H9 (cell line): ENCODE results near the gene TMTC3. TPM values are rescaled to one million over a fixed set of nuclear protein-coding genes. Genes with fewer than 3 reads are reported as not detected.

Source experiments
- DNase-seq: peaks from one replicate; pipeline ENCODE4 v3.0.0-alpha.2; 2017
- H2AFZ ChIP-seq: one replicate; pipeline ENCODE4 v1.6.1; 2013; ENCODE audit warnings: mild to moderate bottlenecking, low read length, control low read depth, moderate library complexity
- H2AK5ac ChIP-seq: 2 replicates; pipeline ENCODE4 v1.6.1; 2013; ENCODE audit warnings: low read length, control low read depth, mixed read lengths; ENCODE audit not compliant: insufficient read length
- H2BK120ac ChIP-seq: one replicate; pipeline ENCODE4 v1.6.1; 2013; ENCODE audit warnings: low read depth, mild to moderate bottlenecking, low read length, control low read depth, inconsistent platforms; ENCODE audit not compliant: poor library complexity, severe bottlenecking
- H2BK12ac ChIP-seq: 2 replicates; pipeline ENCODE4 v1.6.1; 2013; ENCODE audit warnings: low read length, control low read depth, mixed read lengths, low read depth; ENCODE audit not compliant: insufficient read length
- H2BK15ac ChIP-seq: 2 replicates; pipeline ENCODE4 v1.6.1; 2013; ENCODE audit warnings: low read depth, low read length, control low read depth
- H2BK20ac ChIP-seq: one replicate; pipeline ENCODE4 v1.6.1; 2013; ENCODE audit warnings: low read depth, mild to moderate bottlenecking, low read length, control low read depth, inconsistent platforms; ENCODE audit not compliant: poor library complexity, severe bottlenecking
- H2BK5ac ChIP-seq: 2 replicates; pipeline ENCODE4 v1.6.1; 2013; ENCODE audit warnings: low read length, control low read depth, mixed read lengths; ENCODE audit not compliant: insufficient read length
- H3K14ac ChIP-seq: 2 replicates; pipeline ENCODE4 v1.6.1; 2013; ENCODE audit warnings: low read length, control low read depth; ENCODE audit not compliant: insufficient read depth
- H3K18ac ChIP-seq: 2 replicates; pipeline ENCODE4 v1.6.1; 2013; ENCODE audit warnings: low read depth, mild to moderate bottlenecking, mixed read lengths, low read length, control low read depth; ENCODE audit not compliant: insufficient read length
- H3K23ac ChIP-seq: 2 replicates; pipeline ENCODE4 v1.6.1; 2013; ENCODE audit warnings: low read length, control low read depth, mixed read lengths, low read depth; ENCODE audit not compliant: insufficient read length
- H3K23me2 ChIP-seq: 2 replicates; pipeline ENCODE4 v1.6.1; 2013; ENCODE audit warnings: low read depth, mild to moderate bottlenecking, mixed read lengths, low read length, control low read depth; ENCODE audit not compliant: insufficient read length, poor library complexity, severe bottlenecking
- H3K27ac ChIP-seq: 2 replicates; pipeline ENCODE4 v1.5.1; 2013; ENCODE audit warnings: low read length, control low read depth, mixed read lengths, low read depth; ENCODE audit not compliant: insufficient read length
- H3K27me3 ChIP-seq: 2 replicates; pipeline ENCODE4 v1.6.1; 2013; ENCODE audit warnings: low read length, control low read depth, inconsistent platforms; ENCODE audit not compliant: insufficient read depth
- H3K4ac ChIP-seq: 2 replicates; pipeline ENCODE4 v1.6.1; 2013; ENCODE audit warnings: low read depth, mild to moderate bottlenecking, control low read depth, inconsistent platforms, low read length, moderate library complexity
- H3K4me1 ChIP-seq: 2 replicates; pipeline ENCODE4 v1.6.1; 2013; ENCODE audit warnings: low read length, control low read depth, inconsistent platforms; ENCODE audit not compliant: insufficient read depth
- H3K4me2 ChIP-seq: 2 replicates; pipeline ENCODE4 v1.6.1; 2013; ENCODE audit warnings: low read length, control low read depth, mixed read lengths; ENCODE audit not compliant: insufficient read length, insufficient read depth
- H3K56ac ChIP-seq: 2 replicates; pipeline ENCODE4 v1.6.1; 2013; ENCODE audit warnings: low read depth, mild to moderate bottlenecking, mixed read lengths, low read length, control low read depth; ENCODE audit not compliant: insufficient read length
- H3K79me1 ChIP-seq: 2 replicates; pipeline ENCODE4 v1.6.1; 2013; ENCODE audit warnings: low read depth, mild to moderate bottlenecking, moderate library complexity, low read length, control low read depth, inconsistent platforms; ENCODE audit not compliant: insufficient read depth, poor library complexity, severe bottlenecking
- H3K79me2 ChIP-seq: 2 replicates; pipeline ENCODE4 v1.6.1; 2013; ENCODE audit warnings: low read length, control low read depth, inconsistent platforms; ENCODE audit not compliant: insufficient read depth
- H3K9ac ChIP-seq: 2 replicates; pipeline ENCODE4 v1.6.1; 2013; ENCODE audit warnings: low read length, control low read depth, mixed read lengths; ENCODE audit not compliant: insufficient read length; ENCODE audit errors: extremely low read depth
- H3K9me3 ChIP-seq: one replicate; pipeline ENCODE4 v1.6.1; 2013; ENCODE audit warnings: low read depth, low read length, inconsistent platforms; ENCODE audit not compliant: control insufficient read depth
- H3T11ph ChIP-seq: one replicate; pipeline ENCODE4 v1.6.1; 2013; ENCODE audit warnings: mild to moderate bottlenecking, low read length, control low read depth, inconsistent platforms
- H4K20me1 ChIP-seq: one replicate; pipeline ENCODE4 v1.6.1; 2013; ENCODE audit not compliant: control insufficient read depth, insufficient read length, insufficient read depth
- H4K5ac ChIP-seq: 2 replicates; pipeline ENCODE4 v1.6.1; 2013; ENCODE audit warnings: low read depth, mild to moderate bottlenecking, mixed read lengths, low read length, control low read depth; ENCODE audit not compliant: insufficient read length
- H4K8ac ChIP-seq: replicated peaks from 2 replicates; pipeline ENCODE4 v1.6.1; 2013; ENCODE audit warnings: low read length, control low read depth, mixed read lengths, low read depth; ENCODE audit not compliant: insufficient read length
- H4K91ac ChIP-seq: 2 replicates; pipeline ENCODE4 v1.6.1; 2013; ENCODE audit warnings: low read depth, mild to moderate bottlenecking, moderate library complexity, mixed read lengths, low read length, control low read depth; ENCODE audit not compliant: insufficient read length
- H3K27ac Mint-ChIP-seq, 3 experiments: 2 replicates in 2 of 3; 3 replicates in 1 of 3; pipeline ENCODE4 v1.8.0; 2020 to 2021; ENCODE audit warnings: mixed read lengths in 3 of 3, mild to moderate bottlenecking in 1 of 3, moderate library complexity in 1 of 3
- H3K27me3 Mint-ChIP-seq: 2 replicates; pipeline ENCODE4 v1.8.0; 2021; ENCODE audit warnings: low read depth, mild to moderate bottlenecking, moderate library complexity, mixed read lengths
- H3K36me3 Mint-ChIP-seq, 3 experiments: 2 replicates in 2 of 3; 3 replicates in 1 of 3; pipeline ENCODE4 v1.8.0; 2020 to 2021; ENCODE audit warnings: low read depth in 3 of 3, mixed read lengths in 3 of 3; ENCODE audit not compliant: insufficient read depth in 1 of 3
- H3K4me1 Mint-ChIP-seq, 2 experiments: 2 replicates each; pipeline ENCODE4 v1.8.0; 2020; ENCODE audit warnings: mixed read lengths in 2 of 2
- H3K4me3 Mint-ChIP-seq, 2 experiments: 2 replicates in 1 of 2; 3 replicates in 1 of 2; pipeline ENCODE4 v1.8.0; 2020 to 2021; ENCODE audit warnings: mild to moderate bottlenecking in 2 of 2, mixed read lengths in 2 of 2, moderate library complexity in 1 of 2
- H3K9me3 Mint-ChIP-seq, 2 experiments: 2 replicates in 1 of 2; 3 replicates in 1 of 2; pipeline ENCODE4 v1.8.0; 2020; ENCODE audit warnings: mild to moderate bottlenecking in 2 of 2, mixed read lengths in 2 of 2, moderate library complexity in 1 of 2
- CTCF ChIP-seq: fragments of 200-600 bp; sonication (generic); conservative IDR thresholded peaks from 3 replicates; pipeline ENCODE4 v1.8.0; 2021; ENCODE audit warnings: antibody characterized with exemption, mild to moderate bottlenecking
- WGBS: extraction: QIAGEN DNeasy Blood & Tissue Kit; methylation state at CpG from one replicate; pipeline ENCODE4 v1.1.7; 2013; ENCODE audit warnings: missing lambda C conversion rate, low lambda C conversion rate, mixed read lengths; ENCODE audit not compliant: insufficient read length; ENCODE audit errors: extremely low coverage; 5-methylcytosine and 5-hydroxymethylcytosine counted together
- total RNA-seq: library from RNA; stranded (reverse); gene quantifications from 2 replicates; pipeline ENCODE4 v1.2.1, GENCODE V29; 2021

Gene TMTC3
- total RNA-seq, 1 experiment from 2014 or later, result 37.7 TPM

DNA sequence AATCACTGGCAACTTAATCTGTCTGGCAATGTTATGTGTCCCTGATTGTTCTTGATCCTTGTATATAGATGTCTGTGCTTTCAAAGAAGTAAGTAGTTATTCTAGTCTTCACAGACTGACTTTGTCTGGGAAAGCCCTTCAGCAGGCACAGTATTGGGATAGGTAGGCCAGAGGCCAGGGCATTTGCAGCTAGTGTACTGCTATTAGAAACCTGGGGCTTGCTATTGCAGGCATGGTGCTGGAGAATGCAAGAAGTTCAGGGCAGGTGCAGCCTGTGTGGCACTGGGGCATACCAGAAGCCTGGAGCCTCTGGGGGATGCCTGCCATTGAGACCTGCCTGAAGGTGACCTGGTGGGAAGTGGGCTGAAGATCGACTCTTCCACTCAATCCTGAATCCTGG is 96.3 kb downstream of the TMTC3 start:
- H3K4me1 ChIP-seq, result no peaks in the 10 kb centered on the region
- H3K36me3 Mint-ChIP-seq, result peaks cover 0 to 4% (median 0%) of the 10 kb centered on the region in 3 experiments; a peak in 3 of 7 replicates
- H3K4ac ChIP-seq, result no peak overlapping the region
- no peak overlapping the region for H3K56ac ChIP-seq
- H3K27me3 ChIP-seq, result no peaks in the 10 kb centered on the region
- H3K79me1 ChIP-seq, result no peaks in the 10 kb centered on the region
- no peak overlapping the region for H2BK20ac ChIP-seq
- H2BK12ac ChIP-seq, result no peak overlapping the region
- no peaks in the 10 kb centered on the region for H3K27me3 Mint-ChIP-seq
- no peak overlapping the region for H2BK5ac ChIP-seq
- H3K4me3 Mint-ChIP-seq, result no peak overlapping the region
- no peaks in the 10 kb centered on the region for H3K9me3 ChIP-seq
- no peak overlapping the region for H4K8ac ChIP-seq
- H3K79me2 ChIP-seq, result no peaks in the 10 kb centered on the region
- peaks cover 4% of the 10 kb centered on the region in 2 experiments; a peak in 4 of 5 replicates for H3K9me3 Mint-ChIP-seq
- no CpG with 5 or more reads among the region's 1 CpG for WGBS
- H2AFZ ChIP-seq, result no peak overlapping the region
- no peak overlapping the region; a peak in 1 of 7 replicates for H3K27ac Mint-ChIP-seq
- no peak overlapping the region for H3K9ac ChIP-seq
- H2BK120ac ChIP-seq, result no peak overlapping the region
- H3K14ac ChIP-seq, result no peak overlapping the region
- no peak overlapping the region for H2AK5ac ChIP-seq
- no peak overlapping the region for H2BK15ac ChIP-seq
- no peaks in the 10 kb centered on the region; a peak in 1 of 4 replicates for H3K4me1 Mint-ChIP-seq
- H3K4me2 ChIP-seq, result no peak overlapping the region
- DNase-seq, result no peak
- H4K5ac ChIP-seq, result no peak overlapping the region
- no peaks in the 10 kb centered on the region for H4K20me1 ChIP-seq
- no peak for TF ChIP-seq CTCF
- H3T11ph ChIP-seq, result no peak overlapping the region
- no peak overlapping the region for H3K18ac ChIP-seq
- H4K91ac ChIP-seq, result no peak overlapping the region
- H3K27ac ChIP-seq, result no peak overlapping the region
- no peak overlapping the region for H3K23ac ChIP-seq
- no peaks in the 10 kb centered on the region for H3K23me2 ChIP-seq
